Caki2 (cell line): Measurements from ENCODE around the gene SOS1. TPM values are rescaled to one million over a fixed set of nuclear protein-coding genes. Genes with fewer than 3 reads are reported as not detected.

Experiments used
- total RNA-seq: library from RNA; depleted of rRNA; stranded (reverse); fragments of >200 nt; shearing (Covaris generic); gene quantifications from 2 replicates; pipeline ENCODE4 v1.2.3, GENCODE V29; 2014; ENCODE audit warnings: low replicate concordance; rRNA removed

Gene SOS1
- total RNA-seq, 1 experiment from 2014 or later, result 8.7 TPM

Other genes with a start within 250 kb of the SOS1 start
- 10.7 and 17.0 TPM in 2 replicates for gene DHX57, start 245.1 kb downstream of the SOS1 start, total RNA-seq
- gene MORN2, start 245.1 kb downstream of the SOS1 start, total RNA-seq, result 36.4 and 41.2 TPM in 2 replicates
- gene ARHGEF33, start 231.2 kb downstream of the SOS1 start, total RNA-seq, result not detected in 2 replicates
- not detected in 2 replicates for gene CDKL4, start 122.9 kb upstream of the SOS1 start, total RNA-seq